ENCODE data around the gene AFMID.
A peak's percentile ranks its signal among the peaks of the same experiment; 100 is the strongest.

DNA sequence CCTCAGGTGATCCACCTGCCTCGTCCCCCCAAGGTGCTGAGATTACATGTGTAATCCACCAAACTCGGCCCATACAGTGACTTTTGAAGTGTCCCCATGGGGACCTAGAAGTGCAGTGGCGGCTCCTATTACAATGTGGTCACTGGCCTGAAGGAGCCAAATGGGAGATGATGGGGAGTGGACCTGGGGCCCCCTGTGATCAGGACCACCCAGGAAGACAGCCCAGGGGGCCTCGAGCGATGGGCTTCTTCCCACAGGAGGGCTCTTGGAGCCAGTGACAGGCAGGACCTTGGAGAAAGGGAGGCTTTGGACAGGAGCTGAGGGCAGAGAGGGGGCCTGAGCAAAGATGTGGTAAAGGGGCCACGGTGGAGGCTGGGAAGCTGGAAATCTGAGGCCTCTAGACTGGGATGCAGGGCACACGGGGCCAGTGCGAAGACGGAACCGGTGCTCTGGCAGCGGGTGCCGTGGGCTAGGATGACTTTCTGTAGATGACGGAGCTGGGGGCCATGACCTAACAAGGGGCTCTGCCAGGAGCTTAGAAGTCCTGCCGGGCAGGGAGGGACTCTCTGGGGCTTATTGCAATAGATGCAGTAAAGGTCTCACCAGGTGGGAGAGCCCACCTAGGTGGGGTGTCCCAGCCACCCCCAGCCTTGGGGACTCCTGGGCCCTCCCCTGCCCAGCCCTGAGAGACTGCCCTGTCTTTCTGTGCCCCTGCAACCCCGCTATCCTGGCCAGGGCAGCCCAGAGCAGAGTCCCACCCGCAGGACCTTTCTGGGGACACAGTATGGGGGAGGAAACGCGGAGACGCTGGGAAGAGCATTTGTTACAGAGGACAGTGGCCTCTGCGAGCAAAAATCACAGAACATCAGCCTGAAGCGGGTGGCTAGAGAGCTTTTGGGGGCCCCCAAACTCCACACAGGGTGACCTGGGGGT lies 43.7 kb upstream of the AFMID start:
- no peak for TF ChIP-seq CTCF (IDR thresholded peaks at IDR 0.05; ENCODE audit: insufficient read depth, low read length)
- no peak for TF ChIP-seq GABPA (IDR thresholded peaks at IDR 0.05; ENCODE audit: low read depth)
- TF ChIP-seq POLR2AphosphoS5 (IDR thresholded peaks at IDR 0.05; ENCODE audit: low read depth), result 0 out of 2 replicates have a peak, but pooled peaks have one; percentile 44
- TF ChIP-seq REST (IDR thresholded peaks at IDR 0.05; ENCODE audit: insufficient replicate concordance, low read depth), result no peak
